ENCODE data around the gene ISG20.

The ISG20 gene

DNA sequence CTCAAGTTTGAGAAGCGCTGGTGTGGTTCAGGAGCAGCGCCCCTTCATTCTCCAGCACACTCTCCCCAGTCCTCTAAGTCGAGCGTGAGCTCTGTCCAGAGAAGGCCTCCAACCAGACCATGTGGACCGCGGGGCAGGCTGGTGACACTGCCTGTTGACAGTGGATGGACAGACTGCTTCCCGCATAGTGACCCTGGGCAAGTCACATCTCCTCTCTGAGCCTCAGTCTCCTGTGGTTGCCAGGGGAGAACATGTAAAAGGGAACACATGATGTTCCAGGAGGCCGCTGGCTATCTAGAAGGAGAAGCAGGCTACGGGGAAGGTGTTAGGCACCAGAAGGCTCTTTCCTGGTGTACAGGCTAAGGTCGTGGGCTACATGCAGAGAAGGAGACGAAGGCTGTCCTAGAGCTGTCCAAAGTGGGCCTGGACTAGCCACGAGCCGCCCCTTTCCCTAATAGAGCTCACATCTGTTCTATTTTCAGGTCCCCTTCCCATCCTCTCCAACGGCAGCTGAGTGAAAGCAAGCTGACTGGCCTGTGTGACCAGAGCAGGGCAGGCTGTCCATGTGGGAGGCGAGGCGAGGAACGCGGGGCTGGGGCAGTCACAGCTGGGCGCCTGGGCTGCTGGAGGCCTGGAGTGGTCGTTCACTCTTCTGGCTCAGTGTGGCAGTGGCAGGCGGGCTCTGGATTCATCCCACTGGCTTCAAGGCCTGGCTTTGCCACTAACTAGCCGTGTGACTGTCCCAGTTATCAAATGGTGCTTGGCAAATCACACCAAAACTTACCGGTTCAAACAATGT, 11.1 kb downstream of the ISG20 start:
- Histone ChIP-seq H3K36me3 (ENCODE audit: insufficient read depth, low read length) (no peaks in the 10 kb centered on the region), H3K9ac (ENCODE audit: low read depth, low read length) (no peak overlapping the region), H3K27me3 (ENCODE audit: insufficient read depth, low read length) (no peaks in the 10 kb centered on the region), H3K4me3 (ENCODE audit: low read length) (no peak overlapping the region), H3K4me1 (ENCODE audit: insufficient read depth, low read length) (no peaks in the 10 kb centered on the region; the same call in 1 of the 2 replicates), H3K9me3 (ENCODE audit: insufficient read depth, low read depth, low read length) (no peaks in the 10 kb centered on the region), H3K27ac (ENCODE audit: low read depth, low read length) (no peak overlapping the region)
- 85% methylated on average over 23 of the region's 23 CpGs for WGBS

DNA sequence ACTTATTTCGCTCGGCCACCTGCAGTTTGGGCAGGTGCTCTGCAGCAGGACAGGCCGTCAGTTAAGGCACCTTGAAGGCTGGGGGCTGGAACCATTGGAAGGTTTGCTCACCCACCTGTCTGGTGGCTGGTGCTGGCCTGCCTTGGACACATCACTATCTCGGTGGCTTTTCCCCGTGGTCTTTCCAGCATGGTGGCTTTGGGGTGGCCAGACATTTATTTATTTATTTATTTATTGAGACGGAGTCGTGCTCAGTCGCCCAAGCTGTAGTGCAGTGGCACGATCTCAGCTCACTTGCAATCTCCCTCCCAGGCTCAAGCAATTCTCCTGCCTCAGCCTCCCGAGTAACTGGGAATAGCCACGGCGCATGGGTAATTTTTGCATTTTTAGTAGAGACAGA, 11.7 kb downstream of the ISG20 start:
- Histone ChIP-seq H3K27ac (ENCODE audit: low read depth, low read length) (no peak overlapping the region), H3K4me1 (ENCODE audit: insufficient read depth, low read length) (no peaks in the 10 kb centered on the region; the same call in 1 of the 2 replicates), H3K9me3 (ENCODE audit: insufficient read depth, low read depth, low read length) (no peaks in the 10 kb centered on the region), H3K36me3 (ENCODE audit: insufficient read depth, low read length) (no peaks in the 10 kb centered on the region), H3K4me3 (ENCODE audit: low read length) (no peak overlapping the region), H3K9ac (ENCODE audit: low read depth, low read length) (no peak overlapping the region), H3K27me3 (ENCODE audit: insufficient read depth, low read length) (no peaks in the 10 kb centered on the region)
- WGBS = 93% methylated on average over 12 of the region's 12 CpGs

DNA sequence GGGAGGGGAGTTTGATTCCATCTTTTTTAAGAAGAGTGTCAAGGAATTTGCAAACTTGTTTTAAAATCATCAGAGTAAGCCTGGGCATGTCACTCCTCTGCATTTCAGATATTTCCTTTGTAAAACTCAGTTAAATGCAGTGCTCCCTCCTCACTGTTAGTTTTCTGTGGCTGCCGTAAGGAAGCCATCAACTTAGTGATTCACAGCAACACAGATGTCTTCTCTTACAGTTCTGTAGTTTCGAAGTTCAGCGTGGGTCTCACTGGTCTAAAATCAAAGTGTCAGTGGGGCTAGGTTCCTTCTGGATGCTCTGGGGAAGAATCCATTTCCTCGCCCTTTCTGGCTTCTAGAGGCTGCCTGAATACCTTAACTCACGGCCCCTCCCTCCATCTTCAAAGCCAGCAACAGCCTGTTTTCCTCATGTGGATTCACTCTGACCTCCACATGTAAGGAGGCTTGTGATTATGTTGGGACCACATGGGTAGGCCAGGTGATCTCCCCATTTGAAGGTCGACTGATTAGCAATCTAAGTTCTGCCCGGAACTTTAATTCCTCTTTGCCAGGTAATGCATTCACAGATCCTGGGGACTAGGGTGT, 12.4 kb downstream of the ISG20 start:
- no peaks in the 10 kb centered on the region; the same call in 1 of the 2 replicates for H3K4me1 ChIP-seq (ENCODE audit: insufficient read depth, low read length)
- no peak overlapping the region for H3K9ac ChIP-seq (ENCODE audit: low read depth, low read length)
- no peak overlapping the region for H3K4me3 ChIP-seq (ENCODE audit: low read length)
- no peaks in the 10 kb centered on the region for H3K36me3 ChIP-seq (ENCODE audit: insufficient read depth, low read length)
- H3K27ac ChIP-seq (ENCODE audit: low read depth, low read length) = no peak overlapping the region
- 71% methylated on average over 7 of the region's 7 CpGs for WGBS
- no peaks in the 10 kb centered on the region for H3K27me3 ChIP-seq (ENCODE audit: insufficient read depth, low read length)
- H3K9me3 ChIP-seq (ENCODE audit: insufficient read depth, low read depth, low read length) = no peaks in the 10 kb centered on the region

DNA sequence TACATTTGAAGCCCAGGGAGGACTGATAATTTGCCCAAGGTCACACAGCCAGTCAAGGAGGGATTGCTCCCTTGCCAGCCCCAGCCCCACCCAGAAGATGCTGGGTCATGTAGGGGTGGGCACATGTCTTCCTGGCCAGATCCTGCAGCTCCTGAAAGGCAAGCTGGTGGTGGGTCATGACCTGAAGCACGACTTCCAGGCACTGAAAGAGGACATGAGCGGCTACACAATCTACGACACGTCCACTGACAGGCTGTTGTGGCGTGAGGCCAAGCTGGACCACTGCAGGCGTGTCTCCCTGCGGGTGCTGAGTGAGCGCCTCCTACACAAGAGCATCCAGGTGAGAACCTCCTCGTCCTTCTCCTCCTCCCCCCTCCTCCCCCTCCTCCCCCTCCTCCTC, 13.2 kb downstream of the ISG20 start:
- WGBS = 90% methylated on average over 8 of the region's 9 CpGs
- no peaks in the 10 kb centered on the region; the same call in 1 of the 2 replicates for H3K4me1 ChIP-seq (ENCODE audit: insufficient read depth, low read length)
- H3K9me3 ChIP-seq (ENCODE audit: insufficient read depth, low read depth, low read length) = no peaks in the 10 kb centered on the region
- H3K4me3 ChIP-seq (ENCODE audit: low read length) = no peak overlapping the region
- H3K36me3 ChIP-seq (ENCODE audit: insufficient read depth, low read length) = no peaks in the 10 kb centered on the region
- no peak overlapping the region for H3K9ac ChIP-seq (ENCODE audit: low read depth, low read length)
- no peaks in the 10 kb centered on the region for H3K27me3 ChIP-seq (ENCODE audit: insufficient read depth, low read length)
- no peak overlapping the region for H3K27ac ChIP-seq (ENCODE audit: low read depth, low read length)

DNA sequence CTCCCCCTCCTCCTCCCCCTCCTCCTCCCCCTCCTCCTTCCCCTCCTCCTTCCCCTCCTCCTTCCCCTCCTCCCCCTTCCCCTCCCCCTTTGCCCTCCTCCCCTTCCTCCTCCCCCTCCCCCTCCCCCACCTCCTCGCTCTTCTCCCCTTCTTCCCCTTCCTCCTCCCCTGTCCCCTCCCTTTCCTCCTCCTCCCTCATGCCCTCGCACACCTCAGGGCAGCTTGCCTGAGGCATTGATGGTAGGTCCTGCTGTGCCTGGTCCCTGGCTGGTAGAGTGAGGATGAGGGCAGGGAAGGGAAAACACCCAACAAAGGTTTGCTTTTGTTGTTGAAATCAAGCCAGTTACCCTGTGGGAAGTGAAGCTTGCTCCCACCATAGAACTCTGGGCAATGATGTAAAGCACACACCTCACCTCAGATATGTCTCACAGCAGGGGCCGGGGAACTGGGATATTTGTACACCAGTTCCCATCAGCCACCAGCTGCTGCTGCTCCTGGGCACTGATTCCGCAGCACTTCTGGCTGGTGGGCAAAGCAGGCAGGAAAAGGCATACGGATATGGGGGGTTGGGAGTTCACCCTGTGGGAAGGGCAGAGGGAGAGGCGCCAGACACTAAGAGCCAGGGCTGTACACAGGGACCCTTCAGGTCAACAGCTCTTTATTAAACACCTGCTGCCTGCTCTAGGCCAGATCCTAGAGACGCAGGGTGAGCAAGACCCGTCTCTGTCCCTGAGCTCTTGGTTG, 13.8 kb downstream of the ISG20 start:
- no peaks in the 10 kb centered on the region for H3K36me3 ChIP-seq (ENCODE audit: insufficient read depth, low read length)
- no peaks in the 10 kb centered on the region; the same call in 1 of the 2 replicates for H3K4me1 ChIP-seq (ENCODE audit: insufficient read depth, low read length)
- no peaks in the 10 kb centered on the region for H3K9me3 ChIP-seq (ENCODE audit: insufficient read depth, low read depth, low read length)
- H3K27ac ChIP-seq (ENCODE audit: low read depth, low read length) = no peak overlapping the region
- no peak overlapping the region for H3K4me3 ChIP-seq (ENCODE audit: low read length)
- WGBS = 68% methylated on average over 6 of the region's 8 CpGs
- H3K9ac ChIP-seq (ENCODE audit: low read depth, low read length) = no peak overlapping the region
- H3K27me3 ChIP-seq (ENCODE audit: insufficient read depth, low read length) = no peaks in the 10 kb centered on the region

DNA sequence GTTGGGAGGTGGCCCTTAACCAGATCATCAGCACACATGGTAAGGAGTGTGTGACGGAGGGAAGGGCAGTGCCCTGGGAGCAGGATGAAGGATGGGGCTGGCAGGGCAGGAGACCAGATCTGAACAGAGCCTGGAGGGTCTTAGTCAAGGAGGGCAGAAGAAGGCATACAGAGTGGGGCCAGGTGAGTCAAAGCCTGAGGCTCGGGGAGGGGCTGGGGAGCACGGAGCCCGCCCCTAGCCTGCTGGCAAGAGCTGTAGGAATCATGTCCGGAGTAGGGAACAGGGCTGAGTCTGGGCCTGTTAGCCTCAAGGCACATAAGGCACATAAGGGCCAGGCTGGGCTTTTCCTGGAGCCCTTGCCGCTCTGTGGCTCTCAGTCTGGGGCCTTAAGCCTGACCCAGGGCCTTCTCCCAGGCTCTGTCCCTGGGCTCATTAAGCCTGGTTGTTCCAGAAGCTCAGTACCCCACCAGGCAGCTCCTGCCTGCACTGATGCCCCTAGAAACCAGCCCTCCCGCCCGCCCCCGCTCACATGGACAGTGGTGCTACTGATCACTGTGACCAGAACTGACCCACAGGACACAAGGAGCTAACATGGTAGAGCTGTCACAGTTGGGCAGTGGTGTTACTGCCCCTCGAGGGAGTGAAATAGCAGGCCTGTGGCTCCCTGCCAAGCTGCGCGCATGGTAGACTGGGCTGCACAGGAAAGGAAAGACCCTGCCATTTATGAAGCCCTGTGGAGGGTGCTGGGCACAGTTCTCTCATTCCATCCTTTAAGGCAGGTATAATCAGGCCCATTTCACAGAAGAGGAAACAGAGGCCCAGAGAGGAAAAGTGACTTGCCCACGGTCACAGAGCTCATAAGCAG, 14.6 kb downstream of the ISG20 start:
- no peak overlapping the region for H3K9ac ChIP-seq (ENCODE audit: low read depth, low read length)
- H3K36me3 ChIP-seq (ENCODE audit: insufficient read depth, low read length) = no peaks in the 10 kb centered on the region
- H3K4me3 ChIP-seq (ENCODE audit: low read length) = no peak overlapping the region
- no peaks in the 10 kb centered on the region; the same call in 1 of the 2 replicates for H3K4me1 ChIP-seq (ENCODE audit: insufficient read depth, low read length)
- no peaks in the 10 kb centered on the region for H3K27me3 ChIP-seq (ENCODE audit: insufficient read depth, low read length)
- WGBS = 88% methylated on average over 13 of the region's 13 CpGs
- H3K27ac ChIP-seq (ENCODE audit: low read depth, low read length) = no peak overlapping the region
- no peaks in the 10 kb centered on the region for H3K9me3 ChIP-seq (ENCODE audit: insufficient read depth, low read depth, low read length)

DNA sequence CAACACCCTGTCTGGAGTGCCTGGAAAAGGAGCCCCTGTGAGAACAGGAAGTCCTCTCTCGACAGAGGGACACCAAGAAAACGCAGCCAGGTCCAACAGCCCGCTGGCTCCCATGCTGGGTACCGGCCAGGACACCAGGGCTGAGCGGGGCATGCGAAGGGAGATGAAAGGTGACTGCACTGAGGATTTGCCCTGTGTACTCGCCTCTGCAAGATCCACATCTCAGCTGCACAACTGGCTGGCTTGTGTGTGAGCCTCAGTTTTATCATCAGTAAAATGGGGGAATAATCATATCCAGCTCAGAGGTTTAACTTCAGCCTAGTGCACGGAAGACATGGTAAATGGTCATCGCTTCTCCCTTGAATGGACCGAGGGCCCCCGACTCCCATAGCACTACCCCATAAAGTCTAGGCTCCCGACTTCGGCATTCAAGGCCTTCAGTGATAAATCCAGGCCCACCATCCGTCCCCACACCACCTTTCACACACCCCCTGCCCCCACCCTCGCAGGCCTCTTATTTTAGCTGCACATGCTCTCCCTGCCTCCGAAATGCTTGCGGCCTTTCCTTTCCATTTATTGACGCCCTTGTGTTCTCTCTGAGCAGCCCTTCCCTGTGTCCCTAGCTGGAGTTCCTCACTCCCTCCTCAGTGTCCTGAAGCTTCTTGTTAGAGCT, 15.8 kb downstream of the ISG20 start:
- H3K4me3 ChIP-seq (ENCODE audit: low read length) = no peak overlapping the region
- H3K4me1 ChIP-seq (ENCODE audit: insufficient read depth, low read length) = no peaks in the 10 kb centered on the region; the same call in 1 of the 2 replicates

DNA sequence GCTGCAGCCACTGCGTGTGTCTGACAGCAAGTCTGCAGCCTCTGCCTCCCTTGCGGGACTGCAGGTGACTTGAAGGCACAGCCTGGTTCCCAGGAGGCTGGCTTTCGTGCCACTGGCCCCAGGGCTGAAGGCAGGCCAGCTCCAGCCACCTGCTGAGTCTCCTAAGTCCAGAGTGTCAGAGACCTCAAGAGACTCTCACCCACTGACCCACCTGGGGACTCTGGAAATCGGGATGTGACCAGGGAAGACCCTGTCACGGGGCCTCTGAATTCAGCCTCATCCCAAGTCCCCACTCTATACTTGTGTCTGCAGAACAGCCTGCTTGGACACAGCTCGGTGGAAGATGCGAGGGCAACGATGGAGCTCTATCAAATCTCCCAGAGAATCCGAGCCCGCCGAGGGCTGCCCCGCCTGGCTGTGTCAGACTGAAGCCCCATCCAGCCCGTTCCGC, 16.3 kb downstream of the ISG20 start:
- H3K27me3 ChIP-seq (ENCODE audit: insufficient read depth, low read length) = no peaks in the 10 kb centered on the region
- no peaks in the 10 kb centered on the region for H3K9me3 ChIP-seq (ENCODE audit: insufficient read depth, low read depth, low read length)
- no peak overlapping the region for H3K27ac ChIP-seq (ENCODE audit: low read depth, low read length)
- no peaks in the 10 kb centered on the region for H3K36me3 ChIP-seq (ENCODE audit: insufficient read depth, low read length)
- H3K9ac ChIP-seq (ENCODE audit: low read depth, low read length) = no peak overlapping the region
- H3K4me3 ChIP-seq (ENCODE audit: low read length) = no peak overlapping the region
- H3K4me1 ChIP-seq (ENCODE audit: insufficient read depth, low read length) = no peaks in the 10 kb centered on the region; the same call in 1 of the 2 replicates
- WGBS = 88% methylated on average over 14 of the region's 14 CpGs

More for the DNA sequence above, 15.8 kb downstream of the ISG20 start:
- Histone ChIP-seq H3K9ac (ENCODE audit: low read depth, low read length) (no peak overlapping the region), H3K27me3 (ENCODE audit: insufficient read depth, low read length) (no peaks in the 10 kb centered on the region), H3K27ac (ENCODE audit: low read depth, low read length) (no peak overlapping the region), H3K9me3 (ENCODE audit: insufficient read depth, low read depth, low read length) (no peaks in the 10 kb centered on the region), H3K36me3 (ENCODE audit: insufficient read depth, low read length) (no peaks in the 10 kb centered on the region)
- WGBS = 92% methylated on average over 18 of the region's 18 CpGs

DNA sequence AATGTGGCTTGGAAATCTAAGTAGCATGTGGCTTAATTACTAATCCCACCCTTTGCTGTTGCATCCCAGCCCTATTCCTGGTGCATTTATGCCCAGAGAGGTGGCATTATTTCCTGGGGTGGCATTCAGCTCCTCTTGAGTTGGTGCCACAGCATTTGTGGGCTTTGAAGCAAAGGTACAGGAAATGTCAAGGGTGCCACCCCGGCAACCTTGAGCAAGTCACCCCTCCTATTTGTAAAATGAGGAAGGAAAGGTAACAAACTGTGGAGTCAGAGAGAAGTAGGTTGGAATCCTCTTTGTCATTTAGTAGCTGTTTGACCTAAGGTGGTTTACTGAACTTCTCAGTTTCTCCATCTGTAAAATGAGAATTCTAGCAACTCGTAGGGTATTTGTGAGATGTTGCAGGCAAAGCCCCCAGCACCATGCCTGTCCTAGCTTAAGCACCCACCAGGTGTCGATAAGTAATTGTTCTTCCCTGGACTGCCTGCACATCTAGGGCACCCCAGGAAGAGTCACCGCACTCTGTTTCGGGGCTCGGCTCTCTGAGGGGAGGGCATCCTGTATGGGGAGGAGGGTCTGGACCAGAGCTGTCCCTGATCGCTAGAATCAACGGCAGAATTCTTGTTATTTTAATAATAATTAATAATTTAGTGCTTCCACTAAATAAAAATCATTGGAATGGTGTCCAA, 17.1 kb downstream of the ISG20 start:
- Histone ChIP-seq H3K36me3 (ENCODE audit: insufficient read depth, low read length) (no peaks in the 10 kb centered on the region), H3K27ac (ENCODE audit: low read depth, low read length) (no peak overlapping the region)

DNA sequence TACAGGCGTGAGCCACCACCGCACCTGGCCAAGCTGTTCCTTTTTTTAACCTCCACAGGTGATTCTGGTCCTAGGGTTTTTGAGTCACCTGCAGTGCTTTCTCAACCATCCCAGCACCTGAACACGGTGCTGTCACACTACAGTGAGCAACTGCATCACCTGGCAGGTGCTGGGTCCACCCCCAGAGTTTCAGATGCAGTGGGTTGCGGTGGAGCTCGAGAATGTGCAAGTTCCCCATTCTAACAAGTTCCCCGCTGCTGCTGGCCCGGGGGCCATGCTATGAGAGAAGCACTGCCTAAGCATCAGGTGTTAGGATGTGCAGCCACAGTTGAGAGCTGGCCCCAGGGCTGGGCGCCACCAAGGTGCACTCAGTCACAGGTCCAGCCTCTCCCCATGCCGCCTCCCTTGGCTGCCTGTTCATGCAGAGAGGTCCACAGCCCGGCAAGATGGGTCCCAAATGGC, 18.0 kb downstream of the ISG20 start:
- no peak overlapping the region for H3K27ac ChIP-seq (ENCODE audit: low read depth, low read length)
- H3K27me3 ChIP-seq (ENCODE audit: insufficient read depth, low read length) = no peaks in the 10 kb centered on the region
- 86% methylated on average over 10 of the region's 10 CpGs for WGBS
- H3K36me3 ChIP-seq (ENCODE audit: insufficient read depth, low read length) = no peaks in the 10 kb centered on the region
- no peaks in the 10 kb centered on the region; the same call in 1 of the 2 replicates for H3K4me1 ChIP-seq (ENCODE audit: insufficient read depth, low read length)
- no peak overlapping the region for H3K4me3 ChIP-seq (ENCODE audit: low read length)
- H3K9me3 ChIP-seq (ENCODE audit: insufficient read depth, low read depth, low read length) = no peaks in the 10 kb centered on the region
- H3K9ac ChIP-seq (ENCODE audit: low read depth, low read length) = no peak overlapping the region

More for the DNA sequence above, 17.1 kb downstream of the ISG20 start:
- Histone ChIP-seq H3K4me3 (ENCODE audit: low read length) (no peak overlapping the region), H3K9ac (ENCODE audit: low read depth, low read length) (no peak overlapping the region), H3K9me3 (ENCODE audit: insufficient read depth, low read depth, low read length) (no peaks in the 10 kb centered on the region), H3K4me1 (ENCODE audit: insufficient read depth, low read length) (no peaks in the 10 kb centered on the region; the same call in 1 of the 2 replicates), H3K27me3 (ENCODE audit: insufficient read depth, low read length) (no peaks in the 10 kb centered on the region)
- WGBS = 98% methylated on average over 6 of the region's 8 CpGs

Measured in HUES64 (cell line).